Parathyroid adenoma (tissue), 2 donors: ENCODE data around the gene MYRFL.

Source experiments
- H2AFZ ChIP-seq: fragments of 300-600 bp; sonication (generic); one replicate; pipeline ENCODE4 v1.7.0; 2017; ENCODE audit warnings: antibody characterized with exemption, mild to moderate bottlenecking
- H3K27ac ChIP-seq: fragments of 300-600 bp; sonication (generic); one replicate; pipeline ENCODE4 v1.7.0; 2017
- H3K27me3 ChIP-seq: fragments of 300-600 bp; sonication (generic); one replicate; pipeline ENCODE4 v1.7.0; 2017; ENCODE audit warnings: low read length; ENCODE audit not compliant: control insufficient read depth, insufficient read depth
- H3K36me3 ChIP-seq: fragments of 300-600 bp; sonication (generic); one replicate; pipeline ENCODE4 v1.7.0; 2017; ENCODE audit warnings: low read length; ENCODE audit not compliant: control insufficient read depth, insufficient read depth
- H3K4me1 ChIP-seq: fragments of 300-600 bp; sonication (generic); one replicate; pipeline ENCODE4 v1.7.0; 2017; ENCODE audit warnings: control low read depth
- H3K4me2 ChIP-seq: fragments of 300-600 bp; sonication (generic); one replicate; pipeline ENCODE4 v1.7.0; 2017; ENCODE audit warnings: low read length
- H3K4me3 ChIP-seq: fragments of 300-600 bp; sonication (generic); one replicate; pipeline ENCODE4 v1.7.0; 2017; ENCODE audit warnings: low read depth, low read length
- H3K79me2 ChIP-seq: fragments of 300-600 bp; sonication (generic); one replicate; pipeline ENCODE4 v1.7.0; 2017; ENCODE audit warnings: control low read depth
- H3K9ac ChIP-seq: fragments of 300-600 bp; sonication (generic); one replicate; pipeline ENCODE4 v1.7.0; 2017; ENCODE audit warnings: mild to moderate bottlenecking
- H3K9me3 ChIP-seq: fragments of 300-600 bp; sonication (generic); one replicate; pipeline ENCODE4 v1.7.0; 2017; ENCODE audit warnings: low read length; ENCODE audit not compliant: control insufficient read depth
- TF ChIP-seq, protein P1 (sequence below): fragments of 300-600 bp; sonication (generic); IDR thresholded peaks from one replicate; pipeline ENCODE4 v1.7.0; 2017; ENCODE audit warnings: antibody characterized with exemption, mild to moderate bottlenecking
- donor health status: primary hyperparathyroidism.

MYRFL gene

DNA sequence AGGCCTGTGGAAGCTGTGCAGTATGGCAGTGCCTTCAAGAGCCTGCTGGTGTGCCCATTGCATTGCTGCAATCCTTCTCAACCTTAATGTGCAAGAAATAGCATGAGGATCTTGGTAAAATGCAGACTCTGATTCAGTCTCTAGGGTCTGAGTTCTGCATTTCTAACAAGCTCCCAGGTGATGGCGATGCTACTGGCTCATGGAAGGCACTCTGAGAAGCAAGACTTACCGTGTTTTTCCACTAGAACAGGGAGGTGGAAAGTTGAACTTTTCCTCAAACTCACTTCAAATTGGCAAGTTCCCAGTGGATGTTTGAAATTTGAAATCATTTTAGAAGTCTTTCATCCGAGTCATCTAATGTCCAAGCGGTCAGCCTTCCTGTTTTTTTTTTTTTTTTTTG, 55.5 kb downstream of the MYRFL start:
- Histone ChIP-seq H3K9ac (no peak overlapping the region), H3K9me3 (no peaks in the 10 kb centered on the region), H3K79me2 (no peaks in the 10 kb centered on the region), H3K4me2 (no peak overlapping the region), H3K27me3 (no peaks in the 10 kb centered on the region), H3K27ac (no peak overlapping the region), H3K36me3 (no peaks in the 10 kb centered on the region), H2AFZ (no peak overlapping the region), H3K4me3 (no peak overlapping the region), H3K4me1 (no peaks in the 10 kb centered on the region)
- TF ChIP-seq, protein P1, sequence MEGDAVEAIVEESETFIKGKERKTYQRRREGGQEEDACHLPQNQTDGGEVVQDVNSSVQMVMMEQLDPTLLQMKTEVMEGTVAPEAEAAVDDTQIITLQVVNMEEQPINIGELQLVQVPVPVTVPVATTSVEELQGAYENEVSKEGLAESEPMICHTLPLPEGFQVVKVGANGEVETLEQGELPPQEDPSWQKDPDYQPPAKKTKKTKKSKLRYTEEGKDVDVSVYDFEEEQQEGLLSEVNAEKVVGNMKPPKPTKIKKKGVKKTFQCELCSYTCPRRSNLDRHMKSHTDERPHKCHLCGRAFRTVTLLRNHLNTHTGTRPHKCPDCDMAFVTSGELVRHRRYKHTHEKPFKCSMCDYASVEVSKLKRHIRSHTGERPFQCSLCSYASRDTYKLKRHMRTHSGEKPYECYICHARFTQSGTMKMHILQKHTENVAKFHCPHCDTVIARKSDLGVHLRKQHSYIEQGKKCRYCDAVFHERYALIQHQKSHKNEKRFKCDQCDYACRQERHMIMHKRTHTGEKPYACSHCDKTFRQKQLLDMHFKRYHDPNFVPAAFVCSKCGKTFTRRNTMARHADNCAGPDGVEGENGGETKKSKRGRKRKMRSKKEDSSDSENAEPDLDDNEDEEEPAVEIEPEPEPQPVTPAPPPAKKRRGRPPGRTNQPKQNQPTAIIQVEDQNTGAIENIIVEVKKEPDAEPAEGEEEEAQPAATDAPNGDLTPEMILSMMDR: no peak

DNA sequence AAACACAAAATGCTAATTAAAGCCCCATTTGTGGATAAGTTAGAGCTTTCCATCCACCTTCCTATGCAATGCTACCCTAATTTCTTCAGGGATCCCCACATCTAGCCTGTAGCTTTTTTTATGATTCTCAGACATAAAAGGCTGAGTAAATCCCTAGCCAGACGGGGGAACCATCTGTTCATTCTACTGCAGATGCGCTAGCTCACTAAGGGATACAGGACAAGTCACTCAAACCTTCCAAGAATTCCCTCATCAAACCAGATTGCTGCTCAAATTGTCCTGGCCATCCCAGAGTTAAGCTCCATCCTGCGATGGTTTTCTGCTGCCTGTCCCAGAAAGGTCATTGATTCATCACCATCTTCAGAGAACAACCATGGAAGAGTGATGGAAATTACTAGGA, 56.7 kb downstream of the MYRFL start:
- Histone ChIP-seq H3K36me3 (no peaks in the 10 kb centered on the region), H3K9ac (no peak overlapping the region), H3K27me3 (no peaks in the 10 kb centered on the region), H3K4me3 (no peak overlapping the region), H3K27ac (no peak overlapping the region), H3K9me3 (no peaks in the 10 kb centered on the region), H3K79me2 (no peaks in the 10 kb centered on the region), H2AFZ (no peak overlapping the region), H3K4me2 (no peak overlapping the region), H3K4me1 (no peaks in the 10 kb centered on the region)
- TF ChIP-seq, protein P1: no peak

DNA sequence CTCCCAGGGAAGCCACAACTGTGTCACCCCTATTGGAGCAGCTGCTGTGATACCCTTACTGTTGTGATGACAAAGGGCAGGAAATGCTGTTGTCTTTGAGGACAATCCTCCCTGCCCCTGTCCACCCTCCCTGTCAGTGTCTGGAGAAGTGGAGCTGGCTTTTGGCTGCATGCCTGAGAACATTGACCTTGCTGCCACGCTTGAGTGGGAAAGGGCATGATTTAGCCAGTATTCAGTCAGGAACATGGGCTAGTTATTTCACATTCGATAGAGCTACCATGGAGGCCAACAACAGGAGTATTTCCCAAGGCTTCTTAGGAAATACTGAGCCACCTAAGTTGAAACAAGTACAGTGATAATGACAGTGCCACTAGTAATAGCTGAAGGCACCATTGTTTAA, 59.4 kb downstream of the MYRFL start:
- H3K4me1 ChIP-seq: no peaks in the 10 kb centered on the region
- no peak overlapping the region for H3K4me3 ChIP-seq
- H3K27me3 ChIP-seq: no peaks in the 10 kb centered on the region
- H3K9me3 ChIP-seq: no peaks in the 10 kb centered on the region
- TF ChIP-seq, protein P1: no peak
- H3K9ac ChIP-seq: no peak overlapping the region
- no peak overlapping the region for H3K4me2 ChIP-seq
- no peak overlapping the region for H3K27ac ChIP-seq
- H2AFZ ChIP-seq: no peak overlapping the region
- no peaks in the 10 kb centered on the region for H3K79me2 ChIP-seq
- no peaks in the 10 kb centered on the region for H3K36me3 ChIP-seq

DNA sequence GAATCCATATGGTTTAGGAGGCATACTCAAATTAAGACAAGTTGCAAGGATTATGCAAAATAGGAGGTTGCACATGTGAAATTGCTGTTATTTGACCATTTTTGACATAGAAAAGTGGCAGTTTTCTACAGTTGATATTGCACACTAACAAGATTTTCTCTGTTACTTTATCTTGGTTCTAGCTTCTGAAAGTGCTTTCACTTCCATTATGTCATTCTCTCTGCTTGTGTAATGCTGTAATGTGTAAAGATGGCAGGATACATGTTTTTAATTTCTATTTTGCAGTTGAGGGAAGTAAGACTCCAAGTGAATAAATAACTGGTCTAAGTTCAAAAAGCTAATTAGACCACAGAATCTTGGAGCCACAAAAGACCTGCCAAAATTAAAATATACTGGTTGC, 60.6 kb downstream of the MYRFL start:
- H3K79me2 ChIP-seq: no peaks in the 10 kb centered on the region
- H3K4me2 ChIP-seq: no peak overlapping the region
- TF ChIP-seq, protein P1: no peak
- no peak overlapping the region for H3K4me3 ChIP-seq
- no peak overlapping the region for H2AFZ ChIP-seq
- no peaks in the 10 kb centered on the region for H3K36me3 ChIP-seq
- H3K4me1 ChIP-seq: no peaks in the 10 kb centered on the region
- no peaks in the 10 kb centered on the region for H3K9me3 ChIP-seq
- H3K27me3 ChIP-seq: no peaks in the 10 kb centered on the region
- H3K9ac ChIP-seq: no peak overlapping the region
- H3K27ac ChIP-seq: no peak overlapping the region

DNA sequence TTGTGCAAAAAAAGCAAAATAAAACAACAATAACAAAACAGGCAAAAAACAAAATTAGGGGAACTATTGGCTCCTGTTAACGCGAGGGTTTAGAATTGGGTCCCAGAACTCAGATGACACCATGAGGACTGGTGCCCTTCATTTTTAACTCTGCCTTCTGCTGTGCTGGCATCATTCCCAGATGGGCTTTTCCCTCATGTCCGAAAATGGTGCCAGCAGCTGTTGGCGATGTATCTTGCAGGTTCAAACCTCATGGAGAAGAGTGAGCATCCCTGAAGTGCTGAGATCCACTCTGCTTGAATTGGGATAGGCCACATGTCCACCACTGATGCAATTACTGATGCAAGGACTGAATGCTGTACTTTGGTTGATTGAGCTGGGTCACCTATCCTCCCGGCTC, 61.1 kb downstream of the MYRFL start:
- no peaks in the 10 kb centered on the region for H3K79me2 ChIP-seq

More for the DNA sequence above, 61.1 kb downstream of the MYRFL start:
- H3K4me3 ChIP-seq: no peak overlapping the region
- H3K27ac ChIP-seq: no peak overlapping the region
- H3K36me3 ChIP-seq: no peaks in the 10 kb centered on the region
- no peaks in the 10 kb centered on the region for H3K9me3 ChIP-seq
- no peaks in the 10 kb centered on the region for H3K27me3 ChIP-seq
- no peaks in the 10 kb centered on the region for H3K4me1 ChIP-seq
- H2AFZ ChIP-seq: no peak overlapping the region
- TF ChIP-seq, protein P1: no peak
- H3K9ac ChIP-seq: no peak overlapping the region
- H3K4me2 ChIP-seq: no peak overlapping the region
